Caco-2 (cell line): ENCODE results near the gene ATXN7L1. TPM values are rescaled to one million over a fixed set of nuclear protein-coding genes. Genes with fewer than 3 reads are reported as not detected.

ENCODE experiments used
- BruUV-seq: library from RNA; stranded (reverse); fragments of 400-500 nt; replicated peaks from 2 replicates; lab custom pipeline; 2021; lab: Mats Ljungman, UMichigan
- CTCF ChIA-PET: fragments of 300-600 bp; sonication (Branson Sonifier 250); formaldehyde crosslinking; loops from one replicate; lab custom pipeline; 2022; ENCODE audit warnings: antibody characterized with exemption; lab: Charles Lee
- POLR2A ChIA-PET: fragments of 300-600 bp; sonication (Branson Sonifier 250); formaldehyde crosslinking; loops from one replicate; lab custom pipeline; 2022; ENCODE audit warnings: antibody characterized with exemption; lab: Charles Lee
- DNase-seq, 2 experiments: peaks; one replicate each; pipeline versions ENCODE4 v3.0.0 to v3.0.0-alpha.2; 2020 to 2022
- H3K27me3 ChIP-seq: replicated peaks from 2 replicates; pipeline ENCODE4 v1.6.0; 2011; ENCODE audit warnings: low read length; ENCODE audit not compliant: control insufficient read depth, insufficient read depth
- H3K36me3 ChIP-seq: 2 replicates; pipeline ENCODE4 v1.5.1; 2011; ENCODE audit warnings: low read length; ENCODE audit not compliant: control insufficient read depth, insufficient read depth
- H3K4me1 ChIP-seq: fragments of 250-450 bp; sonication (Bioruptor Pico); 2 replicates; pipeline ENCODE4 v1.5.1; 2020; ENCODE audit warnings: mild to moderate bottlenecking
- H3K4me3 ChIP-seq: 2 replicates; pipeline ENCODE4 v1.5.1; 2011; ENCODE audit warnings: low read depth, mild to moderate bottlenecking, control low read depth, low read length
- H3K9me3 ChIP-seq: fragments of 250-450 bp; sonication (Bioruptor Pico); 2 replicates; pipeline ENCODE4 v1.5.1; 2020; ENCODE audit warnings: mild to moderate bottlenecking, moderate library complexity
- H3K27ac Mint-ChIP-seq: one replicate; pipeline ENCODE4 v1.8.0; 2022; ENCODE audit warnings: mixed read lengths; ENCODE audit not compliant: unreplicated experiment
- H3K27me3 Mint-ChIP-seq: one replicate; pipeline ENCODE4 v1.8.0; 2022; ENCODE audit warnings: mixed read lengths; ENCODE audit not compliant: insufficient read depth, unreplicated experiment
- H3K36me3 Mint-ChIP-seq: one replicate; pipeline ENCODE4 v1.8.0; 2022; ENCODE audit warnings: mild to moderate bottlenecking, mixed read lengths; ENCODE audit not compliant: insufficient read depth, unreplicated experiment
- H3K4me1 Mint-ChIP-seq: one replicate; pipeline ENCODE4 v1.8.0; 2022; ENCODE audit warnings: low read depth, mixed read lengths; ENCODE audit not compliant: unreplicated experiment
- H3K4me3 Mint-ChIP-seq: one replicate; pipeline ENCODE4 v1.8.0; 2022; ENCODE audit warnings: mild to moderate bottlenecking, moderate library complexity, mixed read lengths; ENCODE audit not compliant: unreplicated experiment
- H3K9me3 Mint-ChIP-seq: one replicate; pipeline ENCODE4 v1.8.0; 2022; ENCODE audit warnings: mixed read lengths; ENCODE audit not compliant: unreplicated experiment
- CTCF ChIP-seq, 2 experiments: fragments of 200-600 bp in 1 of 2; IDR thresholded peaks; 1 replicate in 1 of 2; 2 replicates in 1 of 2; pipeline versions ENCODE4 v1.5.1 to v1.8.0; 2011 to 2022; ENCODE audit warnings: antibody characterized with exemption in 1 of 2, control low read depth in 1 of 2, inconsistent platforms in 1 of 2, low read depth in 1 of 2, low read length in 1 of 2, mild to moderate bottlenecking in 1 of 2, moderate library complexity in 1 of 2; ENCODE audit not compliant: insufficient read depth in 1 of 2, severe bottlenecking in 1 of 2, unreplicated experiment in 1 of 2
- intact Hi-C: fragments of 100-400 bp; cut with micrococcal nuclease; formaldehyde crosslinking; loops from one replicate; pipeline ENCODE4 v1.10.0; 2022; ENCODE audit not compliant: unreplicated experiment
- total RNA-seq: library from RNA; stranded (reverse); gene quantifications from 2 replicates; pipeline ENCODE4 v1.2.3, GENCODE V29; 2022

The ATXN7L1 gene
- total RNA-seq, 1 experiment from 2014 or later, result 14.1 TPM

GRCh38 chr7:105705427-105705826 is 171.0 kb downstream of the ATXN7L1 start:
- peaks cover 9% of the 10 kb centered on the region for H3K9me3 Mint-ChIP-seq
- no peak for DNase-seq
- no TSS peak for BruUV-seq
- TF ChIP-seq CTCF (IDR thresholded peaks at IDR 0.05; ENCODE audit: insufficient read depth in 1 of 2, low read depth in 1 of 2, low read length in 1 of 2, severe bottlenecking in 1 of 2, unreplicated experiment in 1 of 2), result no peak
- no peaks in the 10 kb centered on the region for H3K27me3 Mint-ChIP-seq
- Histone ChIP-seq H3K27me3 (no peaks in the 10 kb centered on the region), H3K4me1 (no peaks in the 10 kb centered on the region), H3K4me3 (no peak overlapping the region), H3K36me3 (no peaks in the 10 kb centered on the region), H3K9me3 (peaks cover under 1% of the 10 kb centered on the region; the same call in 1 of the 2 replicates)
- intact Hi-C loops, result no loop called here
- no peak overlapping the region for H3K4me3 Mint-ChIP-seq
- POLR2A ChIA-PET, result no interaction called here
- peaks cover 11% of the 10 kb centered on the region for H3K36me3 Mint-ChIP-seq
- no peaks in the 10 kb centered on the region for H3K4me1 Mint-ChIP-seq
- H3K27ac Mint-ChIP-seq, result no peak overlapping the region
- CTCF ChIA-PET, result interaction anchor here (0.6 kb wide), 1 partner anchor 1463 kb away, joined by 4 read pairs; the partner anchor contains the start of gene HBP1

GRCh38 chr7:105703207-105703930 is 173.0 kb downstream of the ATXN7L1 start:
- Histone ChIP-seq H3K4me3 (no peak overlapping the region), H3K9me3 (0 out of 2 replicates have a peak, but pooled peaks cover under 1% of the 10 kb centered on the region), H3K4me1 (no peaks in the 10 kb centered on the region), H3K36me3 (no peaks in the 10 kb centered on the region), H3K27me3 (no peaks in the 10 kb centered on the region)
- Mint-ChIP-seq H3K27ac (no peak overlapping the region), H3K9me3 (no peaks in the 10 kb centered on the region), H3K4me3 (no peak overlapping the region), H3K27me3 (no peaks in the 10 kb centered on the region), H3K36me3 (no peaks in the 10 kb centered on the region), H3K4me1 (no peaks in the 10 kb centered on the region)
- ChIA-PET POLR2A (interaction anchor here (0.6 kb wide), 1 partner anchor 14 kb away, joined by 5 read pairs; no protein-coding TSS in a partner anchor), CTCF (no interaction called here)
- DNase-seq, result peak in 1 of 2 experiments; percentile 7
- BruUV-seq, result no TSS peak
- no peak for TF ChIP-seq CTCF (IDR thresholded peaks at IDR 0.05; ENCODE audit: insufficient read depth in 1 of 2, low read depth in 1 of 2, low read length in 1 of 2, severe bottlenecking in 1 of 2, unreplicated experiment in 1 of 2)
- intact Hi-C loops, result no loop called here

GRCh38 chr7:105699568-105700236 is 176.7 kb downstream of the ATXN7L1 start:
- Mint-ChIP-seq H3K27ac (no peak overlapping the region), H3K4me1 (no peaks in the 10 kb centered on the region), H3K4me3 (no peak overlapping the region), H3K27me3 (no peaks in the 10 kb centered on the region), H3K36me3 (no peaks in the 10 kb centered on the region), H3K9me3 (peaks cover 16% of the 10 kb centered on the region)
- Histone ChIP-seq H3K4me1 (no peaks in the 10 kb centered on the region), H3K36me3 (no peaks in the 10 kb centered on the region), H3K9me3 (0 out of 2 replicates have a peak, but pooled peaks cover 7% of the 10 kb centered on the region), H3K27me3 (no peaks in the 10 kb centered on the region), H3K4me3 (no peak overlapping the region)
- TF ChIP-seq CTCF (IDR thresholded peaks at IDR 0.05; ENCODE audit: insufficient read depth in 1 of 2, low read depth in 1 of 2, low read length in 1 of 2, severe bottlenecking in 1 of 2, unreplicated experiment in 1 of 2), result no peak
- intact Hi-C loops, result no loop called here
- CTCF ChIA-PET, result no interaction called here
- DNase-seq, result no peak
- POLR2A ChIA-PET, result no interaction called here
- BruUV-seq, result no TSS peak
